COLO668 (cell line): ENCODE data around the gene CTBS.

Experiments
- DNase-seq: peaks from one replicate; lab custom pipeline; 2025; ENCODE audit not compliant: unreplicated experiment; lab: John Stamatoyannopoulos, UW

Gene CTBS

DNA sequence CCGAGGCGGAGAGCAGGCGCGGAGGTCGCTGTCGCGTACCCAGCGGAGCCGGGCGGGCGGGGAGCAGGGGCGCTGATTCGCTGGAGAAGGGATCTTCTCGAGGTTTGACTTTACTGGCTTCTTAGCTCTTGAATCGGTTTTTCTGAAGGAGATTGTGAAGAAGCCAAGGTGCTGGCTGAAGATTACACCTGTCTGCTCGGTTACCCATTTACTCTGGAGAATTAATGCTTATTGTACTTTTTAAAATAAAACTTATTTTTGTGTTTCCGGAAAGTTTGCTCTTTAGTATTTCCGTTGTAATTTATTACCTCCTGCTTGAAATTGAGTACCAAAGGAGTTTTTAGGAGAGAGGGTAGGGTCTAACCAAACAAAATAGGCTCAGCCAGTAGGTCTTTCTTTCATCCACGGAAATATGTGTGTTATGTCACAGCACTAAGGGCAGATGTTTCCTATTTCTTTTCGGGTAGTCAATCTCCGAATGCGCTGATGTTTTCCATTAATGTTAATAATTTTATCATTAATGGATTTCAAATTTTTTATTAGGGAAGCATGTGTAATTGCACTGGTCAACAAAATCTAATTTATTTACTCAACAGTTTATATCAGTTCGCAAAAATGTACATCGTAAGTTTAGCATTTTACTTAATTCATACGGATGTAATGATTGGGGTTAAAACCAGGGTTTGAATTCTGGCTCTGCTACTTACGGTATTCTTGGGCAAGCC, 67.3 kb downstream of the CTBS start:
- no peak for DNase-seq

DNA sequence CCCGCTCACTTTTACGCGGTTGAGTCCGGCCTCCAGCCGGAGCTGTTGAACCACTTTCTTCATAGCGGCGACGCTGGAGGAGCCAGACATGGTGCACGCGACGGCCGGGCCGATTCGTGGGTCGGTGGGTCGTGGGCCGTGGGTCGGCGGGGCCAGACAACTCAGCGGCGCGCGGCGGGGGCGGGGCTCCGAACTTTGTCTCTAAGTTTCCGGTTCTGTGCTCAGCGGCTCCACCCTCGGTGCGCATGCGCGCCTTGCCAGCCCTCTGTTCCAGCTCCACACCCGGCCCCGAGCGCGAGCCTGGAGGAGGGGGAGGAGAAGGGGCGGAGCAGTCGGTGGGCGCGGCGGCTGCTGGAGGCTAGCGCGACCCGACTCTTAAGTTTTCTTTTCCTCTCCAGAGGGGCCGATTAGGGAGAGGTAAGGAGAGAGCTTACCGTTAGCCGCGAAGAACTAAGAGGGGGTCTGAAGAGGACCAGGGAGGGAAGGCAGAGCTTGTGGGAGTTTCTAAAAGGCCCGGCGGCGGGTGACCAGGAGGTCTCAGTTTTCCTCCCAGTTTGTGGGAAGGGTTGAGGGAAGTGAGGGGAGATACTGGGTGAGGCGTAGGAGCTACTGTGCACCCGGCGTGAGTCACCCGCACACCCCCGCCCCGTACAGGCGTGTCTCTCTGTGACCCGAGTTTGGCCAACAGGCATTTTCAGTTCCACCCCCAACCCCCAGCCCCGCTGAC, 68.1 kb downstream of the CTBS start, which contains the start of the genes GNG5 and SPATA1:
GNG5 (minus strand) TSS at position 580 of the 727 bp plus-strand sequence; CDS start at position 90, 490 bp downstream.
SPATA1 (plus strand) TSS at position 385 of the 727 bp plus-strand sequence. CDS start 9,974 bp downstream, outside the sequence.
- DNase-seq: peak; percentile 100

DNA sequence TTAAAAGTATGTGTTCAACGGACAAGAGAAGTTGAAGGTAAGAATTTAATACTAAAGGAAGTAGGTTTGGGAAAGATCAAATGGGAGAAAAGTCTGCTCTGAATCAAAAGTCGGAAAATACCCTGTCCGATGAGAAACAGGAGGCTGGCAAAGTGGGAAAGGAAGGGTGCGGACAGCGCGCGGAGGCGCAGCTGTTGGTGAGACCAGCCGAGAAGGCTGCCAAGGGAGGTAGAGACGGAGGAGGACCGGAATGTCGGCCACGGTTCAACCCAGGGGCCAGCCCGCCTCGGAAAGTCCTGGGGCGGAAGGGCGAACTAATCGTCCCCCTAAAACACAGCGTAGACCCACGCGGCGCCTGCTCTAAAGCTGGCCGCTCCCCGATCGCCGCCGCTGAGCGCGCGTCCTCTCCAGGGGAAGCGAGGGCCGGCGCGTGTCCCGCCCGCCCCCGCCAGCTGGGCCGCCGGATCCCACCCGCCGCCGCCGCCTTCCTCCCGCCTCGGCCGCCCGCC, 68.7 kb downstream of the CTBS start:
- peak; percentile 94 for DNase-seq

DNA sequence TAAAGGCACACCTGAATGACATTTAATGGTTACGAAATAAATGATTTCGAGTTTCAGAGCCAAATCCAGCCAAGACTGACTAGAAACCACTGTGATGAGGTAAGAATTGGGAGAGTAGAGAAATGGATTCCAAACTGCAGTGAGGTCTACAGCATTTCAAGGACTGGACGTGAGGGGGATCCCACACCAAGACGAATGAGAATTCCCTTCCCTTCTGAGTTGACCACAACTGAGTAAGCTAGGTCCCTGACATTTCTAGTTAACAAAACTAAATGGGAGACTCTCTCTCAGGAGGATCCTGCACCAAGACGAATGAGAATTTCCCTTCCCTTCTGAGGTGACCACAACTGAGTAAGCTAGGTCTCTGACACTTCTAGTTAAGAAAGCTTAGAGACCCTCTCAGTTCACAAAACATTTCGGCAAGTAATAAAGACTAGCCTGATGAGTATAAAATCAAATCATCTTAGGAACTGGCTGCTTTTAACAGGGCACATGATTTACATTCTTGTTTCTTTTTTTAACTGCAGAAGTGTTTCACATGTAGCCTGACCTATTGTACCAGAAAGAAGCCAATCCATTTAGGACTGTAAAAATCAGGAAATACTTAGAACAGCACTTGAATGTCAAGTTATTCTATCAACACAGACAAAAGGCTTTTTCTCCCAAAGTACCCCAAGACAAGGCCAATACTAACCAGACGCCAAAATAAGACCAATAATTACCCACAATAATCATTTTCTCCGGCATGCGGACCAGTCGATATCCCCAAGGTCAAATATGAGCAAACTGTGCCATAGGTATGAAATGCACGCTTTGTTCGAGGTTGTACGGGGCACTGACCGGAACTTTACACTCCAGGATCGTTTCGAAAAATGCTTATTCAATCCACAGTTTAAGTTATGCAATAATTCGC, 69.4 kb downstream of the CTBS start:
- no peak for DNase-seq

DNA sequence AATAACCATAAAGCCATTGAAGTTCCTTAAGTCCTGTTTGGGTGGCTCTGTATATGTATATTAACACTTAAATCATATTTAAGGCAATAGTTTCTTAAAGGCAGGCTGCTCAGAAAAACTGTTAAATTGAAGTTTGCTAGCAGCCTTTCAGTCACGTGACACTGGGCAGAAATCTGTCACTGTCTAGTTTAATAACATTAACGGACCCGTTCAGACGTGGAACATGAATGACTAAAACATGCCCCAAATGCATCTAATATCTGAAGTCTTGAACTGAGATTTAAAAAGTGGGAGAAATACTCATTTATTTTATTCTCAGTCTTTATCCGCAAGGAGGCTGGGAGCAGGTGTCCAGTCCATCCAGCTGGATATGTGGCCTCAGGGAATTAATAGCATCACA, 71.3 kb downstream of the CTBS start:
- DNase-seq: no peak
